Fibroblast of the conjunctiva (primary cell): Measurements from ENCODE around the gene TRUB2.
"Not testable (repeated sequence)": the region's sequence is repeated elsewhere in the genome, so short reads cannot be mapped to it uniquely, and the experiment has no call there.

Source experiments
- DNase-seq: peaks from one replicate; pipeline ENCODE4 v3.0.0-alpha.2; 2010; ENCODE audit warnings: low read depth

Gene TRUB2

GRCh38 chr9:128340691-128341434 is 18.6 kb upstream of the TRUB2 start:
- no peak for DNase-seq

GRCh38 chr9:128339761-128340690 is 17.8 kb upstream of the TRUB2 start, which contains the start of gene SLC27A4:
Gene SLC27A4 (plus strand): TSS chr9:128340527. CDS start chr9:128343133, 2,606 bp downstream.
- DNase-seq = peak; percentile 49

GRCh38 chr9:128338852-128339614 is 16.8 kb upstream of the TRUB2 start:
- DNase-seq = not testable (repeated sequence)

- DNase-seq = no peak
Measured at GRCh38 chr9:128337936-128338335, 15.7 kb upstream of the TRUB2 start.

- DNase-seq = no peak
Measured at GRCh38 chr9:128335914-128336313, 13.7 kb upstream of the TRUB2 start.

GRCh38 chr9:128335161-128335560 is 12.9 kb upstream of the TRUB2 start:
- DNase-seq = no peak

GRCh38 chr9:128333451-128333869 is 11.2 kb upstream of the TRUB2 start:
- no peak for DNase-seq

GRCh38 chr9:128325629-128326028 is 3.4 kb upstream of the TRUB2 start:
- no peak for DNase-seq

- no peak for DNase-seq
Measured at GRCh38 chr9:128324401-128324800, 2.2 kb upstream of the TRUB2 start.

- DNase-seq = no peak
Measured at GRCh38 chr9:128323791-128324190, 1.5 kb upstream of the TRUB2 start.

- no peak for DNase-seq
Measured at GRCh38 chr9:128323212-128323730, 1.0 kb upstream of the TRUB2 start.

- DNase-seq = no peak
Measured at GRCh38 chr9:128321879-128322403, 306 bp downstream of the TRUB2 start.

GRCh38 chr9:128321343-128321742 is 904 bp downstream of the TRUB2 start:
- DNase-seq = no peak

GRCh38 chr9:128317629-128318028 is 4.6 kb downstream of the TRUB2 start:
- no peak for DNase-seq

- no peak for DNase-seq
Measured at GRCh38 chr9:128316421-128316820, 5.8 kb downstream of the TRUB2 start.

- DNase-seq = no peak
Measured at GRCh38 chr9:128314697-128315096, 7.5 kb downstream of the TRUB2 start.

GRCh38 chr9:128310461-128310860 is 11.8 kb downstream of the TRUB2 start:
- no peak for DNase-seq

- DNase-seq = no peak
Measured at GRCh38 chr9:128309551-128309950, 12.7 kb downstream of the TRUB2 start.

- no peak for DNase-seq
Measured at GRCh38 chr9:128304971-128305288, 17.3 kb downstream of the TRUB2 start.

GRCh38 chr9:128304136-128304970 is 17.9 kb downstream of the TRUB2 start:
- DNase-seq = no peak
